NCI-H510A (cell line): Measurements from ENCODE around the gene TLE6.
"Not testable (repeated sequence)": the region's sequence is repeated elsewhere in the genome, so short reads cannot be mapped to it uniquely, and the experiment has no call there.

Experiments
- DNase-seq: peaks from one replicate; lab custom pipeline; 2025; lab: John Stamatoyannopoulos, UW

The TLE6 gene

GRCh38 chr19:3004522-3004921, 27.2 kb downstream of the TLE6 start:
- no peak for DNase-seq

- no peak for DNase-seq
Measured at GRCh38 chr19:3005345-3005744, 28.0 kb downstream of the TLE6 start.

- no peak for DNase-seq
Measured at GRCh38 chr19:3006075-3006767, 28.9 kb downstream of the TLE6 start.

- no peak for DNase-seq
Measured at GRCh38 chr19:3007975-3008374, 30.6 kb downstream of the TLE6 start.

- DNase-seq, result no peak
Measured at GRCh38 chr19:3008994-3009393, 31.6 kb downstream of the TLE6 start.

- DNase-seq, result no peak
Measured at GRCh38 chr19:3010871-3011270, 33.5 kb downstream of the TLE6 start.

GRCh38 chr19:3012059-3012458, 34.7 kb downstream of the TLE6 start:
- DNase-seq, result not testable (repeated sequence)

- DNase-seq, result no peak
Measured at GRCh38 chr19:3012621-3013262, 35.4 kb downstream of the TLE6 start.

- no peak for DNase-seq
Measured at GRCh38 chr19:3013263-3013725, 35.9 kb downstream of the TLE6 start.

- DNase-seq, result no peak
Measured at GRCh38 chr19:3014135-3014534, 36.8 kb downstream of the TLE6 start.

- DNase-seq, result no peak
Measured at GRCh38 chr19:3015126-3016057, 38.0 kb downstream of the TLE6 start.

- DNase-seq, result no peak
Measured at GRCh38 chr19:3017923-3018322, 40.6 kb downstream of the TLE6 start.

- no peak for DNase-seq
Measured at GRCh38 chr19:3019211-3019854, 42.0 kb downstream of the TLE6 start.

- no peak for DNase-seq
Measured at GRCh38 chr19:3020321-3020960, 43.1 kb downstream of the TLE6 start.

GRCh38 chr19:3024509-3024869, 47.1 kb downstream of the TLE6 start:
- DNase-seq, result no peak

GRCh38 chr19:3024870-3025548, 47.6 kb downstream of the TLE6 start:
- no peak for DNase-seq

- DNase-seq, result peak; percentile 23
Measured at GRCh38 chr19:3025549-3025886, 48.2 kb downstream of the TLE6 start.

- no peak for DNase-seq
Measured at GRCh38 chr19:3026768-3027167, 49.4 kb downstream of the TLE6 start.

GRCh38 chr19:3027292-3027691, 49.9 kb downstream of the TLE6 start:
- no peak for DNase-seq

- DNase-seq, result no peak
Measured at GRCh38 chr19:3027981-3028304, 50.6 kb downstream of the TLE6 start.

- no peak for DNase-seq
Measured at GRCh38 chr19:3028305-3029064, 51.1 kb downstream of the TLE6 start.
